C4-2B (cell line): ENCODE results near the gene MYRFL.

Experiments used
- ZFX ChIP-seq: fragments of 450-650 bp; IDR thresholded peaks from 2 replicates; pipeline ENCODE4 v1.6.1; 2017
- TF ChIP-seq, protein P1 (sequence below): fragments of 450-650 bp; conservative IDR thresholded peaks from 2 replicates; pipeline ENCODE4 v1.5.1; 2017; ENCODE audit warnings: mild to moderate bottlenecking

DNA sequence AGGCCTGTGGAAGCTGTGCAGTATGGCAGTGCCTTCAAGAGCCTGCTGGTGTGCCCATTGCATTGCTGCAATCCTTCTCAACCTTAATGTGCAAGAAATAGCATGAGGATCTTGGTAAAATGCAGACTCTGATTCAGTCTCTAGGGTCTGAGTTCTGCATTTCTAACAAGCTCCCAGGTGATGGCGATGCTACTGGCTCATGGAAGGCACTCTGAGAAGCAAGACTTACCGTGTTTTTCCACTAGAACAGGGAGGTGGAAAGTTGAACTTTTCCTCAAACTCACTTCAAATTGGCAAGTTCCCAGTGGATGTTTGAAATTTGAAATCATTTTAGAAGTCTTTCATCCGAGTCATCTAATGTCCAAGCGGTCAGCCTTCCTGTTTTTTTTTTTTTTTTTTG, 55.5 kb downstream of the MYRFL start:
- TF ChIP-seq, protein P1, sequence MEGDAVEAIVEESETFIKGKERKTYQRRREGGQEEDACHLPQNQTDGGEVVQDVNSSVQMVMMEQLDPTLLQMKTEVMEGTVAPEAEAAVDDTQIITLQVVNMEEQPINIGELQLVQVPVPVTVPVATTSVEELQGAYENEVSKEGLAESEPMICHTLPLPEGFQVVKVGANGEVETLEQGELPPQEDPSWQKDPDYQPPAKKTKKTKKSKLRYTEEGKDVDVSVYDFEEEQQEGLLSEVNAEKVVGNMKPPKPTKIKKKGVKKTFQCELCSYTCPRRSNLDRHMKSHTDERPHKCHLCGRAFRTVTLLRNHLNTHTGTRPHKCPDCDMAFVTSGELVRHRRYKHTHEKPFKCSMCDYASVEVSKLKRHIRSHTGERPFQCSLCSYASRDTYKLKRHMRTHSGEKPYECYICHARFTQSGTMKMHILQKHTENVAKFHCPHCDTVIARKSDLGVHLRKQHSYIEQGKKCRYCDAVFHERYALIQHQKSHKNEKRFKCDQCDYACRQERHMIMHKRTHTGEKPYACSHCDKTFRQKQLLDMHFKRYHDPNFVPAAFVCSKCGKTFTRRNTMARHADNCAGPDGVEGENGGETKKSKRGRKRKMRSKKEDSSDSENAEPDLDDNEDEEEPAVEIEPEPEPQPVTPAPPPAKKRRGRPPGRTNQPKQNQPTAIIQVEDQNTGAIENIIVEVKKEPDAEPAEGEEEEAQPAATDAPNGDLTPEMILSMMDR = no peak
- TF ChIP-seq ZFX = no peak
